Upper lobe of left lung (tissue), 6 donors: ENCODE data around the gene ELK3. TPM values are rescaled to one million over a fixed set of nuclear protein-coding genes. Genes with fewer than 3 reads are reported as not detected.
A peak's percentile ranks its signal among the peaks of the same experiment; 100 is the strongest.

Source experiments
- ATAC-seq, 2 donors: fragments of 200-7000 bp; cut with Tn5 transposase; one replicate each; pipeline ENCODE4 v1.9.1; 2022; ENCODE audit warnings: mild to moderate bottlenecking in 2 of 2, moderate library complexity in 2 of 2; ENCODE audit not compliant: low FRiP score in 2 of 2
- DNase-seq, 2 donors: peaks; one replicate each; pipeline ENCODE4 v3.0.0-alpha.2; 2019 to 2020
- H3K27ac ChIP-seq, 4 donors: fragments of 200-600 bp; sonication (generic); one replicate each; pipeline ENCODE4 v1.5.1; 2016 to 2019
- H3K27me3 ChIP-seq, 4 donors: fragments of 200-600 bp; sonication (generic); one replicate each; pipeline ENCODE4 v1.5.1; 2017 to 2019
- H3K36me3 ChIP-seq, 4 donors: fragments of 200-600 bp; sonication (generic); one replicate each; pipeline ENCODE4 v1.5.1; 2016 to 2019
- H3K4me1 ChIP-seq, 4 donors: fragments of 200-600 bp; sonication (generic); one replicate each; pipeline ENCODE4 v1.5.1; 2018 to 2019
- H3K4me3 ChIP-seq, 4 donors: fragments of 200-600 bp; sonication (generic); one replicate each; pipeline ENCODE4 v1.5.1; 2017 to 2019; ENCODE audit warnings: mild to moderate bottlenecking in 2 of 4, moderate library complexity in 1 of 4
- H3K9me3 ChIP-seq, 4 donors: fragments of 200-600 bp; sonication (generic); one replicate each; pipeline ENCODE4 v1.5.1; 2018 to 2019
- CTCF ChIP-seq, 6 experiments: fragments of 450-650 bp in 4 of 6; fragments of 200-600 bp in 2 of 6; sonication (generic) in 2 of 6; IDR thresholded peaks; one replicate each; pipeline ENCODE4 v1.5.1; 2016 to 2019; ENCODE audit warnings: antibody characterized with exemption in 6 of 6
- EP300 ChIP-seq, 4 donors: sonication (generic); formaldehyde crosslinking; IDR thresholded peaks; one replicate each; pipeline ENCODE4 v1.5.1; 2017; ENCODE audit warnings: antibody characterized with exemption in 4 of 4, control low read depth in 2 of 4
- POLR2A ChIP-seq, 4 donors: fragments of 450-650 bp; IDR thresholded peaks; one replicate each; pipeline ENCODE4 v1.5.1; 2016 to 2017; ENCODE audit warnings: antibody characterized with exemption in 4 of 4, mild to moderate bottlenecking in 2 of 4
- POLR2AphosphoS5 ChIP-seq, 2 donors: sonication (generic); formaldehyde crosslinking; IDR thresholded peaks; one replicate each; pipeline ENCODE4 v1.5.1; 2017; ENCODE audit warnings: antibody characterized with exemption in 2 of 2
- WGBS, 2 donors: methylation state at CpG; one replicate each; pipeline ENCODE4 v1.1.5; 2017 to 2018; 5-methylcytosine and 5-hydroxymethylcytosine counted together
- total RNA-seq, 6 donors: library from RNA; depleted of rRNA in 4 of 6; stranded (reverse); fragments of >200 nt in 4 of 6; gene quantifications; one replicate each; pipeline versions ENCODE4 v1.1.0 to v1.2.1, GENCODE V29; 2016 to 2021
- donor health status: DM: no; HTN: no; CAD: no; lungs with moderate emphysema.
- donor health status: DM: no; HTN: yes; CAD: no; lungs with severe emphysema.

Gene ELK3
- total RNA-seq, 6 donors from 2014 or later = 7.3 to 38.4 (median 22.1) TPM

- peaks cover 13 to 25% (median 15%) of the 10 kb centered on the region in 4 donors for H3K4me1 ChIP-seq
- H3K9me3 ChIP-seq = no peaks in the 10 kb centered on the region
- H3K27ac ChIP-seq = peak overlapping the region in 1 of 4 donors; percentile 54
- H3K4me3 ChIP-seq = no peak overlapping the region
- DNase-seq (no peak), ATAC-seq (no peak)
- no peaks in the 10 kb centered on the region for H3K27me3 ChIP-seq
- peaks cover 0 to 53% (median 2%) of the 10 kb centered on the region in 4 donors for H3K36me3 ChIP-seq
- WGBS, 2 donors = 86 to 87% methylated on average over 5 of the region's 5 CpGs
- TF ChIP-seq CTCF (IDR thresholded peaks at IDR 0.05) (no peak), EP300 (IDR thresholded peaks at IDR 0.05) (no peak), POLR2AphosphoS5 (IDR thresholded peaks at IDR 0.05) (no peak), POLR2A (IDR thresholded peaks at IDR 0.05) (no peak)
Observed at GRCh38 chr12:96261557-96261956, 67.4 kb downstream of the ELK3 start.

GRCh38 chr12:96263449-96263902, 69.3 kb downstream of the ELK3 start:
- peak in 1 of 2 donors; percentile 41 for DNase-seq
- 35 to 46% methylated on average over 11 of the region's 11 CpGs for WGBS, 2 donors
- ATAC-seq = no peak

GRCh38 chr12:96265400-96265799, 71.2 kb downstream of the ELK3 start:
- whole genome bisulfite sequencing, 2 donors = 90 to 97% methylated on average over 2 of the region's 2 CpGs
- Histone ChIP-seq H3K27me3 (no peaks in the 10 kb centered on the region), H3K36me3 (peaks cover 0 to 72% (median 6%) of the 10 kb centered on the region in 4 donors), H3K9me3 (no peaks in the 10 kb centered on the region), H3K4me1 (peaks cover 4 to 14% (median 7%) of the 10 kb centered on the region in 4 donors), H3K27ac (no peak overlapping the region), H3K4me3 (no peak overlapping the region)
- no peak for ATAC-seq
- TF ChIP-seq EP300 (IDR thresholded peaks at IDR 0.05) (no peak), POLR2AphosphoS5 (IDR thresholded peaks at IDR 0.05) (no peak), POLR2A (IDR thresholded peaks at IDR 0.05) (no peak), CTCF (IDR thresholded peaks at IDR 0.05) (no peak)
- DNase-seq = no peak

More at GRCh38 chr12:96263449-96263902, 69.3 kb downstream of the ELK3 start:
- Histone ChIP-seq H3K4me1 (peaks cover 7 to 18% (median 8%) of the 10 kb centered on the region in 4 donors), H3K36me3 (peaks cover 0 to 67% (median 2%) of the 10 kb centered on the region in 4 donors), H3K9me3 (no peaks in the 10 kb centered on the region), H3K27me3 (no peaks in the 10 kb centered on the region), H3K27ac (peak overlapping the region in 3 of 4 donors; percentile 2 to 56 (median 50)), H3K4me3 (no peak overlapping the region)
- TF ChIP-seq POLR2AphosphoS5 (IDR thresholded peaks at IDR 0.05) (peak in 1 of 2 donors; percentile 27), EP300 (IDR thresholded peaks at IDR 0.05) (no peak), POLR2A (IDR thresholded peaks at IDR 0.05) (no peak)

- peaks cover 0 to 72% (median 8%) of the 10 kb centered on the region in 4 donors for H3K36me3 ChIP-seq
- no peak for ATAC-seq
Observed at GRCh38 chr12:96265836-96266235, 71.7 kb downstream of the ELK3 start.

GRCh38 chr12:96266238-96266637, 72.1 kb downstream of the ELK3 start:
- Histone ChIP-seq H3K4me3 (no peak overlapping the region), H3K36me3 (peaks cover 0 to 72% (median 10%) of the 10 kb centered on the region in 4 donors), H3K4me1 (peaks cover 4 to 14% (median 7%) of the 10 kb centered on the region in 4 donors), H3K27me3 (no peaks in the 10 kb centered on the region), H3K9me3 (no peaks in the 10 kb centered on the region), H3K27ac (peak overlapping the region in 1 of 4 donors; percentile 10)
- TF ChIP-seq CTCF (IDR thresholded peaks at IDR 0.05) (no peak), EP300 (IDR thresholded peaks at IDR 0.05) (no peak)
- WGBS, 2 donors = 80% methylated on average over 2 of the region's 2 CpGs
- ATAC-seq (no peak), DNase-seq (no peak)

More at GRCh38 chr12:96265836-96266235, 71.7 kb downstream of the ELK3 start:
- no peak for DNase-seq
- TF ChIP-seq EP300 (IDR thresholded peaks at IDR 0.05) (no peak), CTCF (IDR thresholded peaks at IDR 0.05) (no peak), POLR2AphosphoS5 (IDR thresholded peaks at IDR 0.05) (no peak), POLR2A (IDR thresholded peaks at IDR 0.05) (no peak)
- Histone ChIP-seq H3K27me3 (no peaks in the 10 kb centered on the region), H3K27ac (no peak overlapping the region), H3K9me3 (no peaks in the 10 kb centered on the region), H3K4me1 (peaks cover 4 to 14% (median 7%) of the 10 kb centered on the region in 4 donors), H3K4me3 (no peak overlapping the region)
- whole genome bisulfite sequencing, 2 donors = 91 to 95% methylated on average over 1 of the region's 1 CpG
